ENCODE data around the gene FBRSL1.

DNA sequence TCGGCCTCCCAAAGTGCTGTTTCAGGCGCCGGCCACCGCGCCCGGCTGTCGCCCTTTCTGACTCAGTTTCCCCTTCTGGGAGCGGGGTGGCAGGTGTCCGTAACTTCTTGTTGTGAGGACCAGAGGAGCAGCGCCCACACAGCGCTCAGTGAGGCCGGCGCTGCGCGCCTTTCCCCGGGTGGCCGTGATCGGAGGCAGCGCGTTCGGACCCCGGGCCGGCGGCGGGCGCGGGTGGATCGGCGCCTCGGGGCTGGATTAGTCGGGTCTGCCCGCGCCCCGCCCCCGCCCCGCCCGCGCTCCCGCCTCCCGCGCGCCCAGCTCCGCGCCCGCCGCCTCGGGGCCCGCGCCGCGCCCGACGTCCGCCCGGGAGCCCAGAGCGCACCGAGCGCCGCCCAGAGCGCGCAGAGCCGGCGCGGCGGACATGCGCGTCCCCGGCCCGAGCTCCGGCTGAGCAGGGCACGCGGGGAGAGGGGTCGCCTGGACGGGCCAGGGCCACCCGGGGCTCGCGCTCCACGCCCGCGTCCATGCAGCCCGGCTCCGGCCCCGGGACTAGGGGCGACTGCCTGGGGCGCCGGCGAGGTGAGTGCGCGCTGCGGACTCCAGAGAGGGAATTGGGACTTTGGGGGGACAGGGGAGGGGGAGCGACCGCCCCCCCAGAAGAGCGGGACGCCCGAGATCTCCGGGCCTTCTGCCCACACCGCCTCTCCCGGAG is 69.9 kb downstream of the FBRSL1 start:
- TF ChIP-seq POLR2A (IDR thresholded peaks at IDR 0.05) = no peak
- TF ChIP-seq CTCF (IDR thresholded peaks at IDR 0.05) = no peak
